Stomach (tissue), 9 donors: ENCODE data around the gene AGFG1. TPM values are rescaled to one million over a fixed set of nuclear protein-coding genes. Genes with fewer than 3 reads are reported as not detected.

Source experiments
- DNase-seq, 2 donors: peaks; one replicate each; pipeline versions ENCODE4 v3.0.0 to v3.0.0-alpha.2; 2013 to 2019
- H3K27ac ChIP-seq, 5 donors: fragments of 200-600 bp in 4 of 5; sonication (generic) in 4 of 5; one replicate each; pipeline ENCODE4 v1.5.1; 2013 to 2019; ENCODE audit warnings: mild to moderate bottlenecking in 1 of 5, moderate library complexity in 1 of 5
- H3K27me3 ChIP-seq, 3 donors: fragments of 200-600 bp; sonication (generic); one replicate each; pipeline ENCODE4 v1.5.1; 2017 to 2019; ENCODE audit warnings: mixed run types in 1 of 3
- H3K36me3 ChIP-seq, 4 donors: fragments of 200-600 bp; sonication (generic); 1 replicate in 3 of 4; 2 replicates in 1 of 4; pipeline ENCODE4 v1.5.1; 2016 to 2019
- H3K4me1 ChIP-seq, 4 donors: fragments of 200-600 bp; sonication (generic); one replicate each; pipeline ENCODE4 v1.5.1; 2016 to 2019
- H3K4me3 ChIP-seq, 4 donors: fragments of 200-600 bp; sonication (generic) in 3 of 4; one replicate each; pipeline ENCODE4 v1.5.1; 2016 to 2019; ENCODE audit warnings: mild to moderate bottlenecking in 1 of 4
- H3K9me3 ChIP-seq, 4 donors: fragments of 200-600 bp; sonication (generic); one replicate each; pipeline ENCODE4 v1.5.1; 2016 to 2019
- EP300 ChIP-seq: sonication (generic); formaldehyde crosslinking; IDR thresholded peaks from one replicate; pipeline ENCODE4 v1.6.1; 2017; ENCODE audit warnings: antibody characterized with exemption
- POLR2A ChIP-seq, 4 donors: fragments of 450-650 bp; IDR thresholded peaks; one replicate each; pipeline ENCODE4 v1.6.1; 2016; ENCODE audit warnings: antibody characterized with exemption in 4 of 4, control low read depth in 2 of 4, mild to moderate bottlenecking in 1 of 4, moderate library complexity in 1 of 4
- POLR2AphosphoS5 ChIP-seq, 3 donors: sonication (generic); formaldehyde crosslinking; IDR thresholded peaks; one replicate each; pipeline ENCODE4 v1.6.1; 2016; ENCODE audit warnings: antibody characterized with exemption in 3 of 3
- WGBS, 5 donors: extraction: QIAGEN DNeasy Blood & Tissue Kit in 3 of 5; methylation state at CpG; one replicate each; pipeline versions ENCODE4 v1.1.5 to v1.1.7; 2013 to 2018; 5-methylcytosine and 5-hydroxymethylcytosine counted together
- intact Hi-C: fragments of 100-400 bp; cut with DNase I; formaldehyde crosslinking; loops from one replicate; pipeline ENCODE4 v1.15.1; 2023; ENCODE audit warnings: low total_unique reads
- polyA plus RNA-seq, 3 donors: library from polyadenylated mRNA; stranded (reverse); fragments of 200-250 nt; gene quantifications; one replicate each; pipeline ENCODE4 v1.2.3, GENCODE V29; 2013
- total RNA-seq, 5 donors: library from RNA; depleted of rRNA; stranded (reverse); fragments of >200 nt; gene quantifications; one replicate each; pipeline versions ENCODE4 v1.1.0 to v1.2.3, GENCODE V29; 2014 to 2016
- TF ChIP-seq, protein P1 (sequence below), 7 experiments: fragments of 450-650 bp in 4 of 7; fragments of 200-600 bp in 3 of 7; sonication (generic) in 3 of 7; IDR thresholded peaks; one replicate each; pipeline ENCODE4 v1.5.1; 2016 to 2019; ENCODE audit warnings: antibody characterized with exemption in 7 of 7, control low read depth in 2 of 7, mild to moderate bottlenecking in 1 of 7
- donor health status: healthy with polysubstance abuse.
- donor health status: Bipolar disorder and iron deficiency.
- donor health status: healthy.

AGFG1 gene
- total and polyA plus RNA-seq, 8 donors = 16.1 to 119 (median 35.7) TPM

DNA sequence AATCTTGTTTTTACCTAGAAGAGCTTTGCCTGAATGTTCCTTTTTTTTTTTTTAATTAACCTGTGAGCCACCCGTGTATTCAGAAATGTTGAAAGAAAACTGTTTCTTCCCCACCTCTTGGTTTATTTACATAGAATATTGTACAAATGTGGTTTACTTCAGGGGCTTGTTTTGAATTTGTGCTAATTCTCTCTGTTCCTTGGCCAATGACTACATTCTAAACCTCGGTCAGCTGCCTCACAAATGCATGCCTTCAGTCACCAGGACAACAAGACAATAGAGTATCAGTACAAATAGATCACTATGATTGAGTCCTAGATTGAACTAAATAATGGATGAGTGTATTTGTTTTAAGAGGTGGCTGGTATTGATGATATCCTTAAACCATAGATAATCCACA, 36.0 kb downstream of the AGFG1 start:
- H3K27ac ChIP-seq = no peak overlapping the region
- H3K4me1 ChIP-seq = peaks cover 56 to 98% (median 78%) of the 10 kb centered on the region in 4 donors
- H3K4me3 ChIP-seq = no peak overlapping the region
- no peak for DNase-seq
- H3K27me3 ChIP-seq = no peaks in the 10 kb centered on the region
- no peaks in the 10 kb centered on the region for H3K36me3 ChIP-seq
- no peaks in the 10 kb centered on the region for H3K9me3 ChIP-seq
- intact Hi-C loops = no loop called here
- TF ChIP-seq EP300 (no peak), POLR2A (IDR thresholded peaks at IDR 0.05) (no peak), POLR2AphosphoS5 (IDR thresholded peaks at IDR 0.05) (no peak)
- TF ChIP-seq, protein P1, sequence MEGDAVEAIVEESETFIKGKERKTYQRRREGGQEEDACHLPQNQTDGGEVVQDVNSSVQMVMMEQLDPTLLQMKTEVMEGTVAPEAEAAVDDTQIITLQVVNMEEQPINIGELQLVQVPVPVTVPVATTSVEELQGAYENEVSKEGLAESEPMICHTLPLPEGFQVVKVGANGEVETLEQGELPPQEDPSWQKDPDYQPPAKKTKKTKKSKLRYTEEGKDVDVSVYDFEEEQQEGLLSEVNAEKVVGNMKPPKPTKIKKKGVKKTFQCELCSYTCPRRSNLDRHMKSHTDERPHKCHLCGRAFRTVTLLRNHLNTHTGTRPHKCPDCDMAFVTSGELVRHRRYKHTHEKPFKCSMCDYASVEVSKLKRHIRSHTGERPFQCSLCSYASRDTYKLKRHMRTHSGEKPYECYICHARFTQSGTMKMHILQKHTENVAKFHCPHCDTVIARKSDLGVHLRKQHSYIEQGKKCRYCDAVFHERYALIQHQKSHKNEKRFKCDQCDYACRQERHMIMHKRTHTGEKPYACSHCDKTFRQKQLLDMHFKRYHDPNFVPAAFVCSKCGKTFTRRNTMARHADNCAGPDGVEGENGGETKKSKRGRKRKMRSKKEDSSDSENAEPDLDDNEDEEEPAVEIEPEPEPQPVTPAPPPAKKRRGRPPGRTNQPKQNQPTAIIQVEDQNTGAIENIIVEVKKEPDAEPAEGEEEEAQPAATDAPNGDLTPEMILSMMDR (IDR thresholded peaks at IDR 0.05) = no peak
- 57 to 73% (median 67%) methylated on average over 2 of the region's 2 CpGs for WGBS, 5 donors

DNA sequence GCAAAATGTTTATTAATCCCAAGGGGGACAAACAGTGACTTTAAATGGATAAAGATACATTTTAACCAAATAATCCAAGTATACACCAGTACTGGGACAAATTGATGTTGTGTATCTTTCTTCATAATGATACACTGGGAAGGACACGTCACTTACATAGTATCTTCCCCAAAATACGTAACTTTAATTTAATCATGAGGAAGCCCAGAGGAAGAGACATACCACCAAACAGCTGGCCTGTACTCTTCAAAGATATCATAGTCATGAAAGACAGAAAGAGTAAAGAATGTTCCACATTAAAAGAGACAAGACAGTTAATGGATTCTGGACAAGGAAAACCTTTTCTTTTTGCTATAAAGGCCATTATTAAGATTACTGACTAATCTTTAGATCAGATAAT, 37.1 kb downstream of the AGFG1 start:
- Histone ChIP-seq H3K36me3 (no peaks in the 10 kb centered on the region), H3K4me3 (no peak overlapping the region), H3K27ac (no peak overlapping the region), H3K4me1 (peaks cover 51 to 96% (median 74%) of the 10 kb centered on the region in 4 donors), H3K27me3 (no peaks in the 10 kb centered on the region), H3K9me3 (no peaks in the 10 kb centered on the region)
- DNase-seq = no peak
- TF ChIP-seq, protein P1 (IDR thresholded peaks at IDR 0.05) = no peak
- TF ChIP-seq EP300 (no peak), POLR2AphosphoS5 (IDR thresholded peaks at IDR 0.05) (no peak), POLR2A (IDR thresholded peaks at IDR 0.05) (no peak)
- intact Hi-C loops = no loop called here
- 84 to 94% (median 90%) methylated on average over 2 of the region's 2 CpGs for WGBS, 5 donors

DNA sequence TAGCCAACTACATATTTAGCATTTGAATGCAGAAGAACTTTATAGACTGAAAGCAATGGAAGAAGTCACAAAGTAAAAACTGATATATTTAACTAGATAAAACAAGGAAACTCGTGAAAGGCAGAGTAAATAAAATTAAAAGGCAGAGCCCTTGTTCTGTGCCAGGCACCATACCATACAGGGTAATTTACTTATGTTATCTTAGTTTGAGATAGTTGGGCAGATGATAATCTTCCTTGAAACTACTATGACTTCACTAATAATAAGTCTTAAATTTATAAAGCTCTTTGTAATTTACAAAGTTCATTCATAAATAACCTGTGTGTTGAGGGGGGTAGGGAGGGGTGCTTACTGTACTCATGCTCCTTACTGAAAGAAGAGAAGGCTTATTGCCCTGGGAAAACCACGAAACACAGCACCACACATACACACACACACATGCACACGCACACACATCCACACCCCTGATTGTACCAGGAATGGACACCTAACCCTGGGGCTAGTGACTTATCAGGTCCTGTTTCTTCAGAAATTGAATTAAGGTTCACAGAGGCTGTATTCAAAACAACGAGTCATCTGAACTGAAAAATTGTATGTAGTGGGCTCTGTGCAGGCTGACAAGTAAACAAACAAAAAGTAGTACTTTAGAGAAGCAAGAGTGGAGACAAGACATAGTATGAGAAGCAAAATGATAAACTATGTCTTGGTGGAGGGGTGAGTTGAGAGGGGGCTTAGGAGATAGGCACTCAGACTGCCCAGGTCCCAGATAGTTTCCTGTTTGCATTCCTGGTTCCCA, 38.1 kb downstream of the AGFG1 start:
- H3K36me3 ChIP-seq = no peaks in the 10 kb centered on the region
- 13 to 40% (median 31%) methylated on average over 4 of the region's 4 CpGs for WGBS, 5 donors
- H3K4me3 ChIP-seq = no peak overlapping the region
- H3K27me3 ChIP-seq = no peaks in the 10 kb centered on the region
- peaks cover 43 to 96% (median 72%) of the 10 kb centered on the region in 4 donors for H3K4me1 ChIP-seq
- intact Hi-C loops = no loop called here
- TF ChIP-seq POLR2A (IDR thresholded peaks at IDR 0.05) = no peak
- no peaks in the 10 kb centered on the region for H3K9me3 ChIP-seq
- H3K27ac ChIP-seq = peak overlapping the region in 4 of 5 donors; percentile 9 to 52 (median 46)
- DNase-seq = peak in 1 of 2 donors; percentile 32

DNA sequence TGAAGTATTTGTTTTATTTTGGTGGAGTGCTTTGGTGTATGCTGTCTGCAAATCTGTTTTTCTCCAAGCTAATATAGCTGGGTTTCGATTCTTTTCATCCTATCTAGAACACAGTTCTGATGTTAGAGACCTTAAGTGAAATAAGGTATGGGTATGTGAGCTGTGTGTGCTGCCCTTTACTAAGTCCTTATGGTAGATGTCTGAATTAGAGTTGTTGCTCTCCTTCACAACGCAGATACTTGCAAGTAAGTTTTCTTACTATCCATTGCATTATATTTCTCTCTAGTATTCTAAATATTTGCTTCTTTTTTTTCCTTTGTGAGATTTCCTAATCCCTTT, 38.6 kb downstream of the AGFG1 start:
- Histone ChIP-seq H3K36me3 (no peaks in the 10 kb centered on the region), H3K4me1 (peaks cover 43 to 96% (median 73%) of the 10 kb centered on the region in 4 donors), H3K27me3 (no peaks in the 10 kb centered on the region), H3K4me3 (no peak overlapping the region), H3K27ac (peak overlapping the region in 4 of 5 donors; percentile 3 to 51 (median 24)), H3K9me3 (no peaks in the 10 kb centered on the region)
- WGBS, 5 donors = 22 to 56% (median 36%) methylated on average over 2 of the region's 2 CpGs
- DNase-seq = no peak
- TF ChIP-seq EP300 (no peak), POLR2A (IDR thresholded peaks at IDR 0.05) (no peak), POLR2AphosphoS5 (IDR thresholded peaks at IDR 0.05) (no peak)
- TF ChIP-seq, protein P1 (IDR thresholded peaks at IDR 0.05) = no peak
- intact Hi-C loops = no loop called here
